HG03139 (cell line): ENCODE data around the gene ZBTB32.
"Not testable (repeated sequence)": the region's sequence is repeated elsewhere in the genome, so short reads cannot be mapped to it uniquely, and the experiment has no call there.

Source experiments
- ATAC-seq: cut with Tn5 transposase; IDR thresholded peaks from one replicate; pipeline ENCODE4 v1.9.1; 2021; ENCODE audit not compliant: unreplicated experiment

The ZBTB32 gene, protein sequence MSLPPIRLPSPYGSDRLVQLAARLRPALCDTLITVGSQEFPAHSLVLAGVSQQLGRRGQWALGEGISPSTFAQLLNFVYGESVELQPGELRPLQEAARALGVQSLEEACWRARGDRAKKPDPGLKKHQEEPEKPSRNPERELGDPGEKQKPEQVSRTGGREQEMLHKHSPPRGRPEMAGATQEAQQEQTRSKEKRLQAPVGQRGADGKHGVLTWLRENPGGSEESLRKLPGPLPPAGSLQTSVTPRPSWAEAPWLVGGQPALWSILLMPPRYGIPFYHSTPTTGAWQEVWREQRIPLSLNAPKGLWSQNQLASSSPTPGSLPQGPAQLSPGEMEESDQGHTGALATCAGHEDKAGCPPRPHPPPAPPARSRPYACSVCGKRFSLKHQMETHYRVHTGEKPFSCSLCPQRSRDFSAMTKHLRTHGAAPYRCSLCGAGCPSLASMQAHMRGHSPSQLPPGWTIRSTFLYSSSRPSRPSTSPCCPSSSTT

GRCh38 chr19:35704218-35704617, at the start of gene ZBTB32:
Gene ZBTB32 (plus strand): TSS chr19:35704558. CDS start chr19:35714627, 10,069 bp downstream.
- ATAC-seq: no peak

DNA sequence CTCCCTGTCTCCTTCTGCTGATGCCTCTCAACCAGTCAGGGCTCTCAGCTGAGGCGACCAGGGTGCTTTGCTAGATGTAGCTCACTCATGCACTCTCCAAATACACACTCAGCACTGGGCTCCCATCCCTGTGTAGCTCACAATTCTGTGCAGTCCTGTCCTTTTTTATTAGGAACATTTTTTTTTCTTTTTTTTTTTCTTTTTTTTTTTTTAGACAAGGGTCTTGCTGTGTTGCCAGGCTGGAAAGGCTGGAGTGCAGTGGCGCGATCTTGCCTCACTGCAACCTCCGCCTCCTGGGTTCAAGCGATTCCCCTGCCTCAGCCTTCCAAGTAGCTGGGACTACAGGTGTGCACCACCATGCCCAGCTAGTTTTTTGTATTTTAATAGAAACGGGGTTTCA, 49.5 kb upstream of the ZBTB32 start:
- ATAC-seq: not testable (repeated sequence)

DNA sequence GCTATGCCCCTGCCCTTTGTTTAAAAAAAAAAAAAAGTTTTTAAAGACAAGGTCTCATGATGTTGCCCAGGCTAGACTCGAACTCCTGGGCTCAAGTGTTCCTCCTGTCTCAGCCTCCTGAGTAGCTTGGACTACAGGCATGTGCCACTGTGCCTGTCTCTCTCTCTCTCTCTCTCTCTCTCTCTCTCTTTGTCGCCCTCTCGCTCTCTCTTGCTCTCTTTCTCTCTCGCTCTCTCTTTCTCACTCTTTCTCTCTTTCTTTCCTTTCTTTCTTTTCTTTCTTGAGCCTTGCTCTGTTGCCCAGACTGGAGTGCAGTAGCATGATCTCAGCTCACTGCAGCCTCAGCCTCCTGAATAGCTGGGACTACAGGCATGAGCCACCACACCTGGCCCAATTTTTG, 48.8 kb upstream of the ZBTB32 start:
- no peak for ATAC-seq

DNA sequence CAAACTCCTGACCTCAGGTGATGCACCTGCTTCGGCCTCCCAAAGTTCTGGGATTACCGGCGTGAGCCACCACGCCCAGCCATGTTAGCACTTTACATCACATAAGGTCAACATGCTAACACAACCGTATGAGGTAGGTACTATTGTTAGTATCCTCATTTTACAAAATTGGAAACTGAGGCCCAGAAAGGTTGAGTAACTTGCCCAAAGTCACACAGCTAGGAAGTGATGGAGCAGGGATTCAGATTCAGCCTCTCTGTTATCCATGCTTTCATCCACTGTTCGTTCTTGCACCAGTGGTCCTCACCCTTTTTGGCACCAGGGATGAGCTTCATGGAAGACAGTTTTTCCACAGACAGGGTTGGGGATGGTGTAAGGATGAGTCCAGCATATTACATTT, 47.7 kb upstream of the ZBTB32 start:
- ATAC-seq: no peak

- ATAC-seq: no peak
Observed at GRCh38 chr19:35657904-35658700, 46.3 kb upstream of the ZBTB32 start.

DNA sequence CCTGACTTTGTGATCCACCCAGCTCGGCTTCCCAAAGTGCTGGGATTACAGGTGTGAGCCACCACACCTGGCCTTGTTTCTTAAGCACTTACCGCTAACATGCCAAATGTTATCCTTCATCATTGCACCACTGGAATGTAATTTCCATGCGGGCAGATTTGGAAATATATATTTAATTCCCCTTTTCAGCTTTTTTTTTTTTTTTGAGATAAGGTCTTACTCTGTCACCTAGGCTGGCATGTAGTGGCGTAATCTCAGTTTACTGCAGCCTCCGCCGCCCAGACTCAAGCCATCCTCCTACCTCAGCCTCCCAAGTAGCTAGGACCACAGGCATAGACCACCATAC, 42.4 kb upstream of the ZBTB32 start:
- ATAC-seq: no peak

- no peak for ATAC-seq
Observed at GRCh38 chr19:35663981-35664380, 40.4 kb upstream of the ZBTB32 start.

DNA sequence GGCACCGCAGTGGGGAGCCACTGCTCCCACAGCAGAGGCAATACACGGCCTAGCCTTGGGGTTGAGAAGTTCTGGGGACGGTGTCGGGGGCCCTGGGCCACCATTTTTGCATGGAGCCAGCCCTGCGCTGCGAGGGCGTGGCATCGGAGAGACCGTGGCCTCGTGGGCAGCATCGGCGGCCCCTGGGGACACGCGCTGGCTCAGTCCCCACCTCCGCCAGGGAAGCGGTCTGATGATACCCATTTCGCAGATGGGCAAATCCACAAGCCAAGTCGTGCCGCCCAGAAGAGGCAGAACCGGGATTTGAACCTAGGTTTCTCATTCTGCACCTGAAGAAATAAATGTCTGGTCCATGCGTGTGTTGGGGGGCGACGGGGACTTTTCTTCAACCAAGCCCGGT, 39.2 kb upstream of the ZBTB32 start:
- ATAC-seq: no peak

DNA sequence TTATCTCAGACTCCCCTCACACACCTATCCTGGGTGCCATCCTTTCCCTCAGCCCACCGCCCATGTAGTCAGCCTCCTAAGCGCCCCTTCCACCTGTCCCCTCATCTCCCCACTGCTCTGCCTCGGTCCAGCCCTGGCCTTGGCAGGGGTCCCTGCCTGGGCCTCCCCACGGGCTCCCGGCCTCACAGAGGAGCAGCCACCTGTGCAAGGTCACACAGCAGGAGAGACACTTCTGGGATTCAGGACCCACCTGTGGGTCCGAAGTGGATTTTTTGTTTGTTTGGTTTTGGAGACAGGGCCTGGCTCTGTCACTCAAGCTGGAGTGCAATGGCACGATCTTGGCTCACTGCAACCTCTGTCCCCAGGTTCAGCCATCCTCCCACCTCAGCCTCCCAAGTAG, 38.8 kb upstream of the ZBTB32 start:
- ATAC-seq: no peak

DNA sequence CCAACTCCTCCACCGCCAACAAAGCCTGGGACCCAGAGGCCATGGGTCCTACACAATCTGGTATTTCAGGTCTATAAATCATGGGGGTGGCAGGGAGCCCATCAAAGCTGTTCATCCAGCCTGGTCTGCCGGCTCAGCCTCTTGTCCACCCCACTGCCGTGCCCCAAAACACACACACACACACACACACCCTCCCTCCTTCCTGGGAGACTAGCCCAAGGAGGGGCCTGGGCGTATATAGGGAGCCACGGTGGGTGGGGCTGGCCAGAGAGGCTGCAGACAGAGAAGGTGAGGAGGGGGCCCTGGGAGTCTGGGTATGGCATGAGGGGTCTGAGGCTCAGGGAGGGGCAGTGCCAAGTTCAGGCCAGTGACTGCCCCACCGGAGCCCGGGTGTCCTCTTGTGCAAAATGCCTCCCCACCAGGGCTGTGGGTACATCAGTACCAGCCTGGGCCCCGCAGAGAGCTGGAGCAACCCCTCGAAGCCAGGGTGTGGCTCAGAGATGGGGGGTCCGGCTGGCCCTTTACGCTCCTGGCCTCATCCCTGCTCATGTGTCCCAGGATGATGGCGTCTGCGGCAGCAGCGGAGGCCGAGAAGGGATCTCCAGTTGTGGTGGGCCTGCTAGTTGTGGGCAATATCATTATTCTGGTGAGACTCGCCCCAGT, 38.0 kb upstream of the ZBTB32 start, which contains the start of gene UPK1A:
TSS of gene UPK1A (plus strand) at position 267 of the 663 bp plus-strand sequence. CDS start at position 563, 296 bp downstream.
- no peak for ATAC-seq

GRCh38 chr19:35669566-35669965, 34.8 kb upstream of the ZBTB32 start:
- no peak for ATAC-seq

DNA sequence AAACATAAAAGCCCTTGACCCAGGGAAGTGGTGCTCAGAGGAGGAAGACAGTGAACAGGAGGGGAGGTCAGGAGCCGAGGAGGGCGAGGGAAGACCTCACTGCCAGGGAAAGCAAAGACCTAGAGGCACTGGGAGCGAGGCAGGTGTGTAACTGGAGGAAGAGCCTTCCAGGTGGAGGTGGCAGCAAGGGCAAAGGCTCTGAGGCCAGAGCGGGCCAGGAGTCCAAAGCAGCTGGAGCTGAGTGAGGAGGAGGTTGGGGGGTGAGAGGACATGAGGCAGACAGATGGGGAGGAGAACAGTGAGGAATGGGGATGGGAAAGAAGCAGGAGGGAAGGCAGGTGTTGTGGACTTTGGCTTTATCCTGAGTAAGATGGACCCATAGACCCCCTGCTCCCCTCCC, 34.4 kb upstream of the ZBTB32 start:
- ATAC-seq: no peak

GRCh38 chr19:35670686-35671085, 33.7 kb upstream of the ZBTB32 start:
- no peak for ATAC-seq

DNA sequence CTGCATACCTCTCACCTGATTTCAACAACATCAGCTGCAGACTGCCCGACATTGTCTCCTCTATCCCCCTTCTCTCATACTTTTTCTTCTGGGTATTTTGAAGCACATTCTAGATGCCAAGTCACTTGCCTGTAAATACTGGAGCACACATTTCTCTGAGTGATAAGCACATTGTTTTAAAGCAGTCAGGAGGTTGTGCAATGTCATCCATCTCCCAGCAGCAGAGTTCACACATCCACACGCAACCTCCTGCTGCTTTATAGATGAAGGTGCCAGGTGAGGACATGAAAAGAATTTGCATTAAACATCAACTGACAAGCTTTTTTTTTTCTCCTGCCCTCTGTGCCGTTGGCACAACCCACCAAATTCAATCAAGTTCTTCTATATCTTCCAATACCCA, 32.5 kb upstream of the ZBTB32 start:
- ATAC-seq: no peak

GRCh38 chr19:35673121-35673804, 31.1 kb upstream of the ZBTB32 start:
- no peak for ATAC-seq

DNA sequence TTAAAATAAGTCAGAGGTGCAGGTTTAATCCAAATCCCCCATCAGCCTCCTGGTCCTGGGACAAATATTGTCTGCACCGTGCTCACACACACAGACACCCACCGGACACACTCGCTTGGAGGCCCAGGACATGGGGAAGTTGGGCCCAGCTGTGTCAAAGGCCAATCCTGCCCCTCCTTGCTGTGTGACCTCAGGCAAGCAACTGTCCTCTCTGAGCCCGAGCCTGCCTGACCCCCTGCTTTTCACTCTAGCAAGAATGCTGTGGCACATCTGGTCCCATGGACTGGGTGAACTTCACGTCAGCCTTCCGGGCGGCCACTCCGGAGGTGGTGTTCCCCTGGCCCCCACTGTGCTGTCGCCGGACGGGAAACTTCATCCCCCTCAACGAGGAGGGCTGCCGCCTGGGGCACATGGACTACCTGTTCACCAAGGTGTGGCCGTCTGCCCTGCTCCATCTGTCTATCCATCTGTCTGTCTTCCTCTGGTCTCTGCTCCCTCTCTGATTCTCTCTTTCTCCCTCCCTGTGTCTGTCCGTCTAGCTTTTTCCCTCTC, 28.7 kb upstream of the ZBTB32 start:
- ATAC-seq: no peak

GRCh38 chr19:35689836-35690235, 14.5 kb upstream of the ZBTB32 start:
- no peak for ATAC-seq

DNA sequence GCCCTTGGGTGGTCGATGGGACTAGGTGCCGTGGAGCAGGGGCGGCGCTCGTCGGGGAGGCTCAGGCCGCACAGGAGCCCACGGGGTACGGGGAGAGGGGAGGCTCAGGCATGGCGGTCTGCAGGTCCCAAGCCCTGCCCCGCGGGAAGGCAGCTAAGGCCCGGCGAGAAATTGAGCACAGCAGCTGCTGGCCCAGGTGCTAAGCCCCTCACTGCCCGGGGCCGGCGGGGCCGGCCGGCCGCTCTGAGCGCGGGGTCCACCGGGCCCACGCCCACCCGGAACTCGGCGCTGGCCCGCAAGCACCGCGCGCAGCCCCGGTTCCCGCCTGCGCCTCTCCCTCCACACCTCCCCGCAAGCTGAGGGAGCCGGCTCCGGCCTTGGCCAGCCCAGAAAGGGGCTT, 13.3 kb upstream of the ZBTB32 start:
- not testable (repeated sequence) for ATAC-seq

DNA sequence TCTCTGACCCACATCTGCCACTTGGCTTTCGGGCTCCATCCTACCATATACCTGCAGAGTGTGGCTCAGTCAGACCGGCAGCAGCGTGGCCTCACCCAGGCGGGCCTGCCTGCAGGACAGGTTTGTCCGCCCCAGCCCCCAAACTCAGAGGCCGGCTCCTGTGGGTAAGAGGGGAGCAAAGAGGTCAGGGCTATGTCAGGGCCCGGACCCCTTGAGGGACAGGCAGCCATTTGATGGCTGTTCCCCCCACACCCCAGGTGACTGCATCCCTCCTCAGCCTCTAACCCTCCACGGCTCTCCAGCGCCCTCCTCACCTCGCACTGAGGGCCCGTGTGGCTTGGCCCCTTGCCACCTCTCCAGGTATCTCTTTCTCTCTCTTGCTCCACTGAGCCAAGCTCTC, 12.3 kb upstream of the ZBTB32 start:
- no peak for ATAC-seq

DNA sequence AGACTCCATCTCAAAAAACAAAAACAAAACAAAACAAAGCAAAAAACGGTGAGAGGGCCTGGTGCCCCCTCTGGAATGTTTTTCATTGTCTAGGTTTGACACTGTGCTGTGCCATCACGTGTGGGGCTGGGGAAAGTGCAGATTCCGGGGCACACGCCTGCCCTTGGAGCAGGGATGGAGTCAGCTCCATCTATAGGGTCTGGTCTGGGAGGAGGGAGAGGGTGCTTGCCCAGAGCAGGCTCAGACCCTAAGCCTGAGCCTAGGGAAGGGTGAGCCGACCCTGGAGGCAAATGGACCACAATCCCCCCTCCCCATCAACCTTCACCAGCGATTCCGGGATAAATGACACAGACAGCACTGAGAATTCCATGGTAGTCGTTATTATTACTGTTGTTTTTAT, 10.9 kb upstream of the ZBTB32 start:
- ATAC-seq: no peak
